Measurements from ENCODE around the gene TUBA3C.

TUBA3C gene

DNA sequence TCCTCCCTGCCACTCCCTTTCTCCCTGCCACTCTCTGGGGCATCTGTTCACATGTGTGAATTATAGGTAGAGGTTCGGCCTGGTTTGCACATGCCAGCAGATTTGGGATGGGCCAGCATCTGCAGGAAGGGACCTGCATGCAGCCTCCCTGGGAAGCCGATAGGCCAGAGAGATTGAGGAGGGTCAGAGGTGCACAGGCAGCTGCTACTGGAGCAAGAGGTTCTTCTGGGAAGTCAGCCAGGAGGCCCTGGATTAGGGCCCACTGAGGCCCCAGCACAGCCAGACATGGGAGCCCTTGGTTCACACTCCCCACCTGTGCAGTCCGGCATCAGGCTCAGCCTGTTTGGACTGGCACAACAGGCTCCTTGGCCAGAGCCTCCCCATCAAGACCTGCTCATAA, 12.1 kb downstream of the TUBA3C start:
- in situ Hi-C loops (cut with HindIII; ENCODE audit: low sequenced_read_pairs), result no loop called here

DNA sequence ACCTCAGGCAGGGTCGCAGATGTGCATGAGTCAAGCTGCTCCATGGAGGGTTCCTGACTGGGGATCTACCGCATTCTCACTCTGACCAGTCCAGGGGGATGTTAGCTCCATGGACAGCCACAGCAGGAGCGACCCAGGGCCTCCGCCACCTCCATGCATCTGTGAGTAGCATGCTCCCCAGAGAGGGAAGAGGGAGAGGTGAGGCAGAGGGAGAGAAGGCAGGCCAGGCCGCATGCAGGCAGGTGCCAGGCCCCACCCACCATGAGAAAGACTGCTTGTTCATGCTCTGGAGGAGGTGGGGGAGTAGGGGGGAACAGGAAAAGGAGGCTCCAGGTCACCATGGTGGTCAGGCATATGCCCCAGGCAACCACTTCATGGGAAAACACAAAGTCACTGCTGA, 20.3 kb downstream of the TUBA3C start:
- in situ Hi-C loops (cut with HindIII; ENCODE audit: low sequenced_read_pairs), result no loop called here

DNA sequence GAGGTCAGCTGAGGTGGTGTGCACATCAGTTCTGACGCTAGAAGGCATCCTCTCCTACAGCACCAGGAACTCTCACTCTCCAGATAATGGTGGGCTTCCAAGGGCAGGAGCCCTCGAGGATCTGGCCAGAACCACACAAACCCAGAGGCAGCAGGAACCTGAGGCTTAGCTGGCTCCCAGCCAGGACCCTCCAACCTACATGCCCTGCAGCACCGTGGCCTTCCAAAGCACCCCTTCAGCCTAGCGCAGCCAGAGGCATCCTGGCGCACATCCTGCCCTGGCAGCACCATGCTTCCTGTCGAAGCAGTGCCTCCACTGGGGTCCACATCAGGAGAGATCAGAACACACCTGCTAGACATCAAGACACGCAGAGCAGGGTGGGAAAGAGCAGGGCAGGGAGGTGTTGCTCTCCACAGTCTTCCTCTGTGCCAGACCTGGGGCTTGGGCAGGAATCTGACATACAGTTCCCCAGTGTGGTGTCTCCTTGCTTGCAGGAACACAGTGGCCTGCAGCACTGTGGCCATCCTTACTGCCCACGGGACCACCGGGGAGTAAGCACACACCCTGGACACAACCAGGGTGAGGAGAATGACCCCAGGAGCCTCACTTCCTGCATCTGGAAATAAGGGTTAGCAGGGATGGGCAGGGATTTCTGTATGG, 21.7 kb downstream of the TUBA3C start:
- in situ Hi-C loops (cut with HindIII; ENCODE audit: low sequenced_read_pairs), result no loop called here

DNA sequence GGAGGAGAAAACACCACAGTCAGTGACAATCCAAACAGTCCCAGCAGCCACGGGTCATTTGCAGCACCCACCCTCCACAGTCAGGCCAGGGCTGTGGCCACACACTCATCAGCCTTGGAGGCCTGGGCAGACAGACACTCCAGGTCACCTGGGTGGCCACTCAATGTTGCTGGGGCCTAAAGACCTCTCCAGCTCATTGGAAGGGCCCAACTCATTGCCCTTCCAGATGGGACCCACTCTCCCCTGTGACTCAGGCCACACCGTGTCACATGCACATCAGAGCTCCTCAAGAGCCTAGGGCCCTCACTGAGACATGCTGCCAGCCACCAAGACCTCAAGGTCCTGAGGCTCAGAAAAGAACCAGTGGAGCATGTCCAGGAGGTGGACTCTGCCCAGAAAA, 22.4 kb downstream of the TUBA3C start:
- in situ Hi-C loops (cut with HindIII; ENCODE audit: low sequenced_read_pairs), result no loop called here

DNA sequence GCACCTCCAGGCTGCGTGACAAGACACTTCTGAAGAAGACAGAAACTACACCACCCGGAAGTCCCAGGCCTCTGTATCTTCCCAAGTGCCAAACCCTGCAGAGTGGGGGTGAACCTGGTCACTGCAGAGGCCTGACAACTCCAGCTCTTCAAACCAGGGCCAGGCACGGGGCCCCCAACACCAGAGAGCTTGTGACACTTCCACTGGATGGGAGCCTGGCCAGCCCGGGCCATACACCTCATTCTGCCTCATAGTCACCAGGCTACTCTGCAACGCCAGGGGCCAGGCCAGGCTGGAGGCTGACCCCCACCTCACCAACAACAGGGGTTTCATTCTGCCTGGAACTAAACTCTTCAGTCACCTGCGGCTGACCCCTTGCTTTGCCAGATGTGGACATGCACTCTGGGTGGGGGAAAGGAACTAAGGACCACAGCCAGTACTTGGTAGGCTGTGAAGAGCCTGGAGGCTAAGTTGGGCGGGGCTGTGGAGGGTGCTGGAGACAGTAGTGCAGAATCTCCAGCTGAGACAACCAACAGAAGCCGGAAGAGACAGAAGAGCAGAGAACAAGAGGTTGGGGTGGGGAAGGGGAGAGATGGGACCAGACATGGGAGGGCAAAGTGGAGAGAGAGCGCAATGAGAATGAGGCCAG, 23.0 kb downstream of the TUBA3C start:
- in situ Hi-C loops (cut with HindIII; ENCODE audit: low sequenced_read_pairs), result no loop called here

DNA sequence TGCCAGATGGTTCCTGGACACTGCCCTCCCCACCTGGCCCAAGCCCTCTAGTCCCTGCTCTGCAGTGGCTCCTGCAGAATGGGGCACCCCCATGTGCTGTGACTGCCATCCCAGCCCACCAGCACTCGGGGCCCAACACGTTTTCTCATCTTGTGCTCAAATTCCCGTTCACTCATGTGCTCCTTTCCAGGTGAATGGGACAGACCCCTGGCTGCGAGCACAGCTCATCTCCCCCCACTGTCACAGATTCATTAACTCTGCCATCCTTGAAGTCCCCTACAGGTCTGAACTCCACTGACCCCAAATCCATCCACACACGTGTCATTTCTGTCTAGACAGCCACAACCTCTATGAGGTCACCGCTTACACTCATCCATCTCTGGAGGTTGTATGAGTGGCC, 23.6 kb downstream of the TUBA3C start:
- in situ Hi-C loops (cut with HindIII; ENCODE audit: low sequenced_read_pairs), result no loop called here

DNA sequence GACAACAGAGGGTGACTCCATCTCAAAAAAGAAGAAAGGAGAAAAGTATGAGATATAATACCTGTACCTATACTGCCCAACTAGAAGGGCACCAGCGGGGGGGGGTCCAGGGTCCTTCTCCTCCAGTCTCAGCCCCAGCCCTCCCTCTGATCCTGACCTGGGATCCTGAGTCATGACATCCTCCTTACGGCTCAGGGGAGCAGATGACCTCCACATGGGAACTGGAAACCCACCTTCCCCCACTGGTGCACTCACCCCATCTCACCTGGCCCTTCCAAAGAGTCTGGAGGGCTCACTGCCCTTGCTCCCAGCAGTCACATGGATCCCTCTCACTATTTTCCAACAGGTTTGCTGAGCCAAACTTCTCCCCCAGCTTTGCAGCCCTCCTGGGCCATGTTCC, 24.2 kb downstream of the TUBA3C start:
- in situ Hi-C loops (cut with HindIII; ENCODE audit: low sequenced_read_pairs), result no loop called here

DNA sequence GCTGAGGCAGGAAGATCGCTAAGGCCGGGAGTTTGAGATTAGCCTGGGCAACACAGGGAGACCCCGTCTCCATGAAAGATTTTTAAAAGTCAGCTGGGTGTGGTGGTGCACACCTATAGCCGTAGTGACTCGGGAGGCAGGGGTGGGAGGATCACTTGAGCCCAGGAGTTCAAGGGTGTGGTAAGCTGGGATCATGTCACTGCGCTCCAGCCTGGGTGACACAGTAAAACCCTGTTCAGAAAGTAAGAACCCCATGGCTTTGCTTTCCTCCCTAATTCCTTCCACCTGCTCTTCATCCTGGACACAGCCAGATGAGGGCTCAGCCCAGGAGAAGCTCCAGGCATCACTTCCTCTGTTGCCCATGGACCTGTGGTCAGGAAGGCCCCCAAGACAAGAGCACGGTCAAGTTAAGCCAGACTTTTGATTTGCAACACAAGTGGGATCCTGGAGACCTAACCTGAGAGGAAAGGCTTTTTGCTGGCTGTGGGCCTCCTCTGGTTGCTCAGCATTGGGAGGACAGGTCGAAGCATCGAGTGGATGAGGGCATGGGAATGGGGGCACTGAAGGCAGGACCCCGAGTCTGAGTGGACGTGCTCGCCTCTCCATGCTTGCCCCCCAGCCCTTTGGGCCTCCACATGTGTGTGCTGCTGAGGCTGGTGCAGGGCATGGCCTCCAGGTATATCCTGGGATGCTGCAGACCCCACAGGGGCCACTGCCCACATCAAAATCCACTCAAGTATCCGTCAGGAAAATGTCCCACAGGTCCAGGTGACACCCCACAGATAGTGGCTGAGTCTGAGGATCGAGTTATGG, 25.4 kb downstream of the TUBA3C start:
- in situ Hi-C loops (cut with HindIII; ENCODE audit: low sequenced_read_pairs), result no loop called here

DNA sequence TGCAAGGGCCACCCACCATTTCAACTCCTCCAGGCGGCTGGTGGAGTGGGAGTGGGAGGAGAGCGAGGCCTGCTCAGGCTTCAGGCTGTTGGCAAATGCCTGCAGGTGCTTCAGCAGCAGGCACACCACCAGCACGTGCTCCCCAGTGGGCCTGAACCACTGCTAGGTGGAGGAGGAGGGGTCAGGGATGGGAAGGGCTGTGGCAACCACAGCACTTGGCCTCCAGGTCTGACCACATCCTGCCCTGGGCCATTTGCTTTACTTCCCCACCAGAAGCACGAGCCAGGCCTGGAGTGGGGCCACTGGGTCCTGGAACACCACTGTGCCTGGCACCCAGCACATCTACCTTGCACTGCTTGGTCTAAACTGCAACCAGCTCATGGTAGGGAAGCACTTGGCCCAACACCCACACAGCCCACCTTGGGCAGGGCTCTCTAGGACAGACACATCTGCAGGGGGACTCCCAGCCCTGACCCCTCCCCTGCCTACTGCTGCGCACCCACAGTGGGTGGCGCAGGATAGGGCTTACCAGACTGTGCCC, 26.2 kb downstream of the TUBA3C start:
- in situ Hi-C loops (cut with HindIII; ENCODE audit: low sequenced_read_pairs), result no loop called here

DNA sequence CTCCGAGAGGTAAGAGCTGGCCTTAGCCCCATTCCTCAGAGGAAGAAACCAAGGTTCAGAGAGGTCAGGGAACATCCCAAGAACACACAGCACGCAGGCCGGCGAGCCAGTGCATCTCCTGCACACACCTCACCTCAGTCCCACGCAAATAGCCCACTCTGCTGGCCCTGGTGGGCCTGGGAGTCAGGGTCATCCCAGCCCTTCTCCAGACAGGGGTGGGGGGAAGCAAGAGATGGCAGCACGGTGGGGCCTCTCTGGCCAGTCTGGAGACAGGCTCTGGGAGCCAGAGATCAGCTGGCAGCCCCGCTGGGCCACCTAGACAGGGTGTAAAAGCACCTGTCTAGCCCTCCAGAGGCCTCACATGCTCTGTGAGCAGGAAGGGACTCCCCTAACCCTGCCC, 26.8 kb downstream of the TUBA3C start:
- in situ Hi-C loops (cut with HindIII; ENCODE audit: low sequenced_read_pairs), result no loop called here

DNA sequence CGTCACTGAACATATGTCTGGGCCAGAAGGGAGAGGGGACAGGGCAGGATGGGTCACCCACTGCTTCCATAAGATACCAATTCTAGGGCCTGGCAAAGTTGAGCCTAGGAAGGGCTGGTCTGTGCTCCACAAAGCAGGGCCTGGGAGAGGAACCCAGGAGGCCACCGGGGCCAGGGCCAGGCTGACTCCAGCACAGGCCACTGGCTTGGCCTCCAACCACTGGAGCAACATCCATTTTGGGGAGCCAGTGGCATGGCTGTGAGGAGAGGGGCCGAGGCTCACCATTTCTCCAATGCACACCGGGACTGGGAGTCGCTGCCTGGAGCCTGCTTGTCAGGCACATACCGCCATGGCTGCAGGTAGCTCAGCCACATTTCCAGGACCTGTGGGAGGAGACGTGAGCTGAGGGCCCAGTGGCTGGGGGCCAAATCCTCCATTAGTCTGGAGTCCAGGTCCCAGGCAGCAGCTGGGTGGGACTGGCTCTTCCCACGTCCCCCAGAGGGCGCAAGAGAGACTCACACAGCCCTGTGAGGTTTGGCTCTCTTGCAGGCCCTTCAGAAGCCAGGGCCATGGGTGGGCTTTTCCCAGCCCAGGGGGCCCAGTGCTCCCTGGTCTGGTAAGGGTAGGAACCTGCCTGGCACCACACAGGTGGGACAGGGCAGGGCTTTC, 27.7 kb downstream of the TUBA3C start:
- in situ Hi-C loops (cut with HindIII; ENCODE audit: low sequenced_read_pairs), result no loop called here

DNA sequence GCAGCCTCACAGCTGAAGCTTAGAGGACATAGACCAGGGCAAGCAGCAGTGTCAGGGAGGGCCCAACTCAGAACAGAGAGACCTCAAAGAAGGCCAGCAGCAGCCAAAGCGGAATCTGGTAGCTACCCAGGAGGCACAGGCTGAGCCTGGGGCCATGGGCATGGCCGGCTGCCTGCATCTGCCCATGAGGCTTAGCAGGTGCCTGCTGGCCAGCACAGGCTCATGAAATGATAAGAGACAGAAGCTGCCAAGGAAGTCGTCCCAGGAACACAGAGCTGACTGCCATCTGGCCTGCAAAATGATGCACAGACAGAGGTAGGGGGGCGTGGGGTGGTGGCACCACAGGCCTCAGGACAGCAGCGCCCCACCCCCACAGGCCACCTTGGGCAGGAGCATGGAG, 29.2 kb downstream of the TUBA3C start:
- in situ Hi-C loops (cut with HindIII; ENCODE audit: low sequenced_read_pairs), result no loop called here

DNA sequence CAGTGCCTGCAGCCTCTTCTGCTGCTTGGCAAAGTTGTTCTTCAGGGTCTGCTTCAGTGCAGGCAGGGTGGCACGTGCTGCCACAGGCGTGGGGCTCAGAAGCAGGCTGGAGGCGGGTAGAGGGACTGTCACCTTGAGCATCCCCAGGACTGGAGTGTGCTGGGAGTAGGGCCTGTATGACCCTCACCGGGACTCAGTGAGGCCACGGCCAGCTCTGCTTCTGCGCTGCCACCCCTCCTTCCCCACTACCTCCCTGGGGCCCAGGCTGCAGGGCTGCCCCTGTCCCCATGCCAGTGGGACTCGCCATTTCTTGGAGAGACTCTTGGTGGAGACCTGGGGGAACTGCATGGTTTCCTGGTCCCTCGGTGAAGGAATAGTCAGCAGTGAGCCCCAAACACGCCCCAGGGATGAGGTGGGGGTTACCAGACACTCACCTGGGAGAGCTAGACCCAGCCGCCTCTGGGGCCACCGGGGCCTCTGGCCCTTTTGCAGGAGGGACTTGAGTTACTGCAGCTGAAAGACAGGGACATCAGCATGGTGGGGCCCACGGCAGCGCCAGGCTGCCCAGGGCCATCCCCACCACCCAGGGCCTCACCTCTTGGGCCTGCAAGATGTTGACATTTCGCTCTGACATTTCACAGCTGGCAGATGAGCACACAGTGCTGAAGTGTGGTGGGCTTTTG, 29.9 kb downstream of the TUBA3C start:
- in situ Hi-C loops (cut with HindIII; ENCODE audit: low sequenced_read_pairs), result no loop called here

DNA sequence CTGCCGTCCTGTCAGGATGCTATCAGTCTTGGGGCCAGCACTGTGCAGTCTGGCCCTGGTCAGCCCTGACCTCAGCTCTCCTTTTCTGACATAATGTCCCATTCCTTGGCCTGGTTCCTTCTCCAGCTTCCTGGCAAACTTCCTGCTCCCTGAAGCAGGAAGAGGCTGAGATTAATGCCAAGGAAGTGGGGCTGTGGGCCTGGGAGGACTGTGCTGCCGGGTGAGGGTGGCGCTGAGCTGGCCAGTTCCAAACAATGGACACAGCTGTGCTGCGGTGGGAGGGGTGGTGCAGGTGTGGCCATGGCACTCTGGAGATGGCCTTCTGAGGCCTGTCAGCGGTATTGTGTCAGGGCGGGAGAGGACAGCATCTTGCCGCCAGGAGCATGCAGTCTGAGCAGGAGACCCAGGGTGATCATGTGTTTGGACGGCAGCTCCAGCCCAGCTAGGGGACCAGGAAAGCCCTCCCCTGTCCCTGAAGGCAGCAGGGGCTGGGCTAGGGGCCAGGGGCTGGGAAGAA, 30.9 kb downstream of the TUBA3C start:
- in situ Hi-C loops (cut with HindIII; ENCODE audit: low sequenced_read_pairs), result no loop called here

DNA sequence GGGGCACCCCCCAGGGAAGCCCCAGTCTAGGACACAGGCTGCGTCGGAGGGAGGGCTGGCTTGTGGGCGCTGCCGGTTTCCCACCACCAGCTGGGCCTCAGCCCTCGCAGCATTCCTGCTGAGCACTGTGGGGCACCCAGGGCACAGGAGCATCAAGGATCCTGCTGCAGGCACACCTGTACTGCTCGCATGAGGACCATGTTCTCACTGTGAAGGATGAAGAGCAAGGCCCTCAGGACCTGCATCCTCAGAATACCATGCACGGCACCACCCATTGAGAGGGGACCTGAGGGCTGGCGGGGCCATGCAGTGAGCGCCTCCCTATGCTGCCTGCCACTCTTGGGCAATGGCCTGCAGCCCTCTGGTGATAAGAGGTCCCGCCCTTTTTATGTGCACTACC, 31.4 kb downstream of the TUBA3C start:
- in situ Hi-C loops (cut with HindIII; ENCODE audit: low sequenced_read_pairs), result no loop called here

DNA sequence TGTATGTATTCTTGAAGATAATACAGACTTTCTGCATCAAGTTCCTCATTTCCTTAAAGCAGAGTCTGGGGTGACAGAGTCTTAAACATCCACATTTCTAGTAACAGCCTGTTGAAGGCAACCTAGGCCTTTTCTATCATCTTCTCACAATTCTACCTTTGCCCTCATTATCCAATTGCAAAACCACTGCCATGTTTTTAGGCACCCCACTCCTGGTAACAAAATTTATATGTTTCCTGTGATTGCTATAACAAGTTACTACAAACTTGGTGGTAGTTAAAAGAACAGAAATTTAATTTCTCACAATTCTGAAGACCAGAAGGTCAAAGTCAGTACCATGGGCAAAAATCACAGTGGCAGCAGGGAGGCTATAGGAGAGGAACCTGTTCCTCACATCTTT, 33.1 kb downstream of the TUBA3C start:
- in situ Hi-C loops (cut with HindIII; ENCODE audit: low sequenced_read_pairs), result no loop called here
